CD14-positive monocyte (primary cell): Measurements from ENCODE around the gene ITPR1. TPM values are rescaled to one million over a fixed set of nuclear protein-coding genes. Genes with fewer than 3 reads are reported as not detected.

Source experiments
- DNase-seq, 3 donors: peaks; one replicate each; pipeline ENCODE4 v3.0.0-alpha.2; 2011 to 2022
- H2AFZ ChIP-seq: 2 replicates; pipeline ENCODE4 v1.6.0; 2012; ENCODE audit warnings: mild to moderate bottlenecking, low read depth, low read length, inconsistent platforms; ENCODE audit not compliant: insufficient read depth, poor library complexity, severe bottlenecking
- H3K27ac ChIP-seq, 2 donors: 1 replicate in 1 of 2; 2 replicates in 1 of 2; pipeline ENCODE4 v1.5.1; 2012 to 2013; ENCODE audit warnings: low read length in 2 of 2, control low read depth in 1 of 2, inconsistent platforms in 1 of 2, low read depth in 1 of 2, mild to moderate bottlenecking in 1 of 2
- H3K27me3 ChIP-seq, 2 donors: one replicate each; pipeline versions ENCODE4 v1.6.0 to v1.6.1; 2011 to 2013; ENCODE audit warnings: low read length in 2 of 2; ENCODE audit not compliant: control insufficient read depth in 2 of 2, insufficient read depth in 2 of 2
- H3K36me3 ChIP-seq, 2 donors: replicated peaks in 1 of 2; 1 replicate in 1 of 2; 2 replicates in 1 of 2; pipeline versions ENCODE4 v1.5.1 to v1.6.1; 2012 to 2013; ENCODE audit warnings: low read length in 2 of 2, control low read depth in 1 of 2, inconsistent platforms in 1 of 2, mild to moderate bottlenecking in 1 of 2; ENCODE audit not compliant: insufficient read depth in 2 of 2, control insufficient read depth in 1 of 2
- H3K4me1 ChIP-seq, 2 donors: 1 replicate in 1 of 2; 2 replicates in 1 of 2; pipeline versions ENCODE4 v1.5.1 to v1.6.1; 2012 to 2013; ENCODE audit warnings: low read length in 2 of 2, control low read depth in 1 of 2, inconsistent platforms in 1 of 2, mild to moderate bottlenecking in 1 of 2, moderate library complexity in 1 of 2; ENCODE audit not compliant: insufficient read depth in 2 of 2, control insufficient read depth in 1 of 2
- H3K4me2 ChIP-seq: replicated peaks from 2 replicates; pipeline ENCODE3; 2012; ENCODE audit warnings: low read length, moderate library complexity, mild to moderate bottlenecking; ENCODE audit not compliant: poor library complexity, severe bottlenecking; ENCODE audit errors: extremely low read depth
- H3K4me3 ChIP-seq, 3 experiments: fragments of 200-600 bp in 1 of 3; sonication (generic) in 1 of 3; replicated peaks in 1 of 3; 1 replicate in 2 of 3; 2 replicates in 1 of 3; pipeline ENCODE4 v1.5.1; 2011 to 2013; ENCODE audit warnings: low read length in 3 of 3, mild to moderate bottlenecking in 3 of 3, control low read depth in 2 of 3, low read depth in 2 of 3, inconsistent platforms in 1 of 3, moderate library complexity in 1 of 3
- H3K79me2 ChIP-seq: 2 replicates; pipeline ENCODE4 v1.6.0; 2012; ENCODE audit warnings: mild to moderate bottlenecking, control low read depth, inconsistent platforms, low read length, moderate library complexity; ENCODE audit not compliant: insufficient read depth
- H3K9ac ChIP-seq: 2 replicates; pipeline ENCODE4 v1.6.0; 2017; ENCODE audit warnings: low read length, mild to moderate bottlenecking; ENCODE audit not compliant: insufficient read depth, poor library complexity, severe bottlenecking
- H3K9me3 ChIP-seq, 2 donors: replicated peaks in 1 of 2; 1 replicate in 1 of 2; 2 replicates in 1 of 2; pipeline versions ENCODE4 v1.5.1 to v1.6.1; 2012 to 2013; ENCODE audit warnings: low read length in 2 of 2, control low read depth in 1 of 2; ENCODE audit not compliant: control insufficient read depth in 1 of 2, insufficient read depth in 1 of 2
- H4K20me1 ChIP-seq: 2 replicates; pipeline ENCODE4 v1.6.0; 2012; ENCODE audit warnings: mild to moderate bottlenecking, low read length, control low read depth, moderate library complexity; ENCODE audit not compliant: insufficient read depth
- H3K27ac Mint-ChIP-seq, 7 donors: one replicate each; pipeline ENCODE4 v1.8.0; 2020; ENCODE audit warnings: mild to moderate bottlenecking in 7 of 7, mixed read lengths in 7 of 7, moderate library complexity in 6 of 7, inconsistent platforms in 2 of 7
- H3K27me3 Mint-ChIP-seq, 3 donors: one replicate each; pipeline ENCODE4 v1.8.0; 2021 to 2022; ENCODE audit warnings: low read depth in 3 of 3, mild to moderate bottlenecking in 3 of 3, mixed read lengths in 3 of 3, moderate library complexity in 3 of 3, inconsistent platforms in 1 of 3
- H3K36me3 Mint-ChIP-seq, 2 donors: one replicate each; pipeline ENCODE4 v1.8.0; 2020; ENCODE audit warnings: mixed read lengths in 2 of 2, inconsistent platforms in 1 of 2, mild to moderate bottlenecking in 1 of 2
- H3K4me1 Mint-ChIP-seq: one replicate; pipeline ENCODE4 v1.8.0; 2020; ENCODE audit warnings: mild to moderate bottlenecking, mixed read lengths
- H3K4me3 Mint-ChIP-seq, 2 donors: one replicate each; pipeline ENCODE4 v1.8.0; 2020; ENCODE audit warnings: mild to moderate bottlenecking in 2 of 2, mixed read lengths in 2 of 2, moderate library complexity in 1 of 2
- H3K9me3 Mint-ChIP-seq, 7 donors: one replicate each; pipeline ENCODE4 v1.8.0; 2020 to 2022; ENCODE audit warnings: mixed read lengths in 7 of 7, mild to moderate bottlenecking in 6 of 7, moderate library complexity in 6 of 7, inconsistent platforms in 2 of 7
- CTCF ChIP-seq: fragments of 200-600 bp; IDR thresholded peaks from one replicate; pipeline ENCODE4 v1.8.0; 2022; ENCODE audit warnings: antibody characterized with exemption, mild to moderate bottlenecking
- WGBS: methylation state at CpG from one replicate; pipeline ENCODE4 v1.1.5; 2013; ENCODE audit warnings: missing lambda C conversion rate; ENCODE audit not compliant: insufficient coverage; 5-methylcytosine and 5-hydroxymethylcytosine counted together
- intact Hi-C, 2 donors: fragments of 100-400 bp; cut with micrococcal nuclease; formaldehyde crosslinking; loops; one replicate each; pipeline versions ENCODE4 v1.15.0 to v1.15.1; 2023
- polyA plus RNA-seq, 3 donors: library from polyadenylated mRNA; depleted of rRNA in 1 of 3; unstranded in 2 of 3; stranded (reverse) in 1 of 3; fragments of 300-500 nt in 2 of 3; fragments of >200 nt in 1 of 3; fragmentation: Illumina TruSeq in 2 of 3; gene quantifications; 1 replicate in 2 of 3; 2 replicates in 1 of 3; pipeline ENCODE4 v1.2.3, GENCODE V29; 2012 to 2021

Gene ITPR1
- polyA plus RNA-seq, 3 donors = 3.2 to 21.1 (median 7.1) TPM

GRCh38 chr3:4856564-4856963, 363.4 kb downstream of the ITPR1 start:
- H3K36me3 ChIP-seq = no peaks in the 10 kb centered on the region
- no peak overlapping the region for H2AFZ ChIP-seq
- H3K27me3 ChIP-seq = no peaks in the 10 kb centered on the region
- H3K4me1 ChIP-seq = peaks cover 5 to 21% of the 10 kb centered on the region in 2 donors
- no peak overlapping the region for H3K4me3 Mint-ChIP-seq
- peak in 1 of 3 donors; percentile 17 for DNase-seq
- H3K9ac ChIP-seq = no peak overlapping the region
- intact Hi-C loops = no loop called here
- H3K27ac Mint-ChIP-seq = peak overlapping the region in 1 of 7 donors; percentile 30
- H3K4me1 Mint-ChIP-seq = peaks cover 31% of the 10 kb centered on the region
- TF ChIP-seq CTCF = no peak
- H3K27ac ChIP-seq = no peak overlapping the region
- no peak overlapping the region for H3K4me2 ChIP-seq
- peaks cover 3% of the 10 kb centered on the region in 2 donors for H3K36me3 Mint-ChIP-seq
- WGBS = 60% methylated on average over 4 of the region's 4 CpGs
- no peaks in the 10 kb centered on the region for H4K20me1 ChIP-seq
- H3K27me3 Mint-ChIP-seq = peaks cover 0 to 3% (median 3%) of the 10 kb centered on the region in 3 donors
- H3K9me3 Mint-ChIP-seq = peaks cover 2 to 17% (median 12%) of the 10 kb centered on the region in 7 donors
- H3K79me2 ChIP-seq = no peaks in the 10 kb centered on the region
- H3K9me3 ChIP-seq = peaks cover 8% of the 10 kb centered on the region in 2 donors
- H3K4me3 ChIP-seq = no peak overlapping the region

GRCh38 chr3:4856986-4857385, 363.8 kb downstream of the ITPR1 start:
- DNase-seq = no peak
- H3K27ac ChIP-seq = no peak overlapping the region
- H3K4me1 Mint-ChIP-seq = peaks cover 31% of the 10 kb centered on the region
- H3K9me3 ChIP-seq = peaks cover 8 to 12% of the 10 kb centered on the region in 2 donors
- peaks cover 3% of the 10 kb centered on the region in 2 donors for H3K36me3 Mint-ChIP-seq
- H3K27ac Mint-ChIP-seq = peak overlapping the region in 1 of 7 donors; percentile 11
- H3K4me1 ChIP-seq = peaks cover 5 to 21% of the 10 kb centered on the region in 2 donors
- intact Hi-C loops = no loop called here
- peaks cover 2 to 22% (median 16%) of the 10 kb centered on the region in 7 donors for H3K9me3 Mint-ChIP-seq
- no peaks in the 10 kb centered on the region for H3K27me3 ChIP-seq
- no peak for TF ChIP-seq CTCF
- H3K36me3 ChIP-seq = no peaks in the 10 kb centered on the region
- no peak overlapping the region for H3K4me3 Mint-ChIP-seq
- H3K27me3 Mint-ChIP-seq = peaks cover 0 to 3% (median 3%) of the 10 kb centered on the region in 3 donors
- H2AFZ ChIP-seq = no peak overlapping the region
- no CpG with 5 or more reads among the region's 5 CpGs for WGBS
- no peaks in the 10 kb centered on the region for H4K20me1 ChIP-seq
- H3K79me2 ChIP-seq = no peaks in the 10 kb centered on the region
- no peak overlapping the region for H3K4me2 ChIP-seq
- no peak overlapping the region for H3K4me3 ChIP-seq
- no peak overlapping the region for H3K9ac ChIP-seq
